Peyer's patch (tissue), 4 donors: ENCODE results near the gene ZNF275.

Experiments
- POLR2A ChIP-seq, 2 donors: fragments of 450-650 bp; IDR thresholded peaks; one replicate each; pipeline ENCODE4 v1.5.1; 2017; ENCODE audit warnings: antibody characterized with exemption in 2 of 2, mild to moderate bottlenecking in 2 of 2, moderate library complexity in 2 of 2
- TF ChIP-seq, protein P1 (sequence below), 6 experiments: fragments of 450-650 bp in 4 of 6; fragments of 200-600 bp in 2 of 6; sonication (generic) in 1 of 6; IDR thresholded peaks; one replicate each; pipeline ENCODE4 v1.5.1; 2017 to 2019; ENCODE audit warnings: antibody characterized with exemption in 6 of 6, mild to moderate bottlenecking in 3 of 6, moderate library complexity in 1 of 6

GRCh38 chrX:153384390-153384789 lies 50.4 kb downstream of the ZNF275 start:
- TF ChIP-seq POLR2A (IDR thresholded peaks at IDR 0.05) = no peak
- TF ChIP-seq, protein P1, sequence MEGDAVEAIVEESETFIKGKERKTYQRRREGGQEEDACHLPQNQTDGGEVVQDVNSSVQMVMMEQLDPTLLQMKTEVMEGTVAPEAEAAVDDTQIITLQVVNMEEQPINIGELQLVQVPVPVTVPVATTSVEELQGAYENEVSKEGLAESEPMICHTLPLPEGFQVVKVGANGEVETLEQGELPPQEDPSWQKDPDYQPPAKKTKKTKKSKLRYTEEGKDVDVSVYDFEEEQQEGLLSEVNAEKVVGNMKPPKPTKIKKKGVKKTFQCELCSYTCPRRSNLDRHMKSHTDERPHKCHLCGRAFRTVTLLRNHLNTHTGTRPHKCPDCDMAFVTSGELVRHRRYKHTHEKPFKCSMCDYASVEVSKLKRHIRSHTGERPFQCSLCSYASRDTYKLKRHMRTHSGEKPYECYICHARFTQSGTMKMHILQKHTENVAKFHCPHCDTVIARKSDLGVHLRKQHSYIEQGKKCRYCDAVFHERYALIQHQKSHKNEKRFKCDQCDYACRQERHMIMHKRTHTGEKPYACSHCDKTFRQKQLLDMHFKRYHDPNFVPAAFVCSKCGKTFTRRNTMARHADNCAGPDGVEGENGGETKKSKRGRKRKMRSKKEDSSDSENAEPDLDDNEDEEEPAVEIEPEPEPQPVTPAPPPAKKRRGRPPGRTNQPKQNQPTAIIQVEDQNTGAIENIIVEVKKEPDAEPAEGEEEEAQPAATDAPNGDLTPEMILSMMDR (IDR thresholded peaks at IDR 0.05) = no peak
